Progenitor cell of endocrine pancreas (in vitro differentiated cells): ENCODE results near the gene EGR1. TPM values are rescaled to one million over a fixed set of nuclear protein-coding genes. Genes with fewer than 3 reads are reported as not detected.
"Not testable (repeated sequence)": the region's sequence is repeated elsewhere in the genome, so short reads cannot be mapped to it uniquely, and the experiment has no call there.

Experiments used
- DNase-seq: peaks from one replicate; pipeline ENCODE4 v3.0.0; 2021; ENCODE audit warnings: low spot score; ENCODE audit not compliant: unreplicated experiment
- H3K27ac Mint-ChIP-seq: 2 replicates; pipeline ENCODE4 v1.8.0; 2021; ENCODE audit warnings: mild to moderate bottlenecking, moderate library complexity, mixed read lengths
- H3K27me3 Mint-ChIP-seq: 2 replicates; pipeline ENCODE4 v1.8.0; 2021; ENCODE audit warnings: mixed read lengths
- H3K36me3 Mint-ChIP-seq: 2 replicates; pipeline ENCODE4 v1.8.0; 2022; ENCODE audit warnings: mixed read lengths; ENCODE audit not compliant: insufficient read depth
- H3K4me1 Mint-ChIP-seq: 2 replicates; pipeline ENCODE4 v1.8.0; 2021; ENCODE audit warnings: low read depth, mixed read lengths
- H3K4me3 Mint-ChIP-seq: 2 replicates; pipeline ENCODE4 v1.8.0; 2021; ENCODE audit warnings: low read depth, mild to moderate bottlenecking, moderate library complexity, mixed read lengths
- H3K9me3 Mint-ChIP-seq: 2 replicates; pipeline ENCODE4 v1.8.0; 2021; ENCODE audit warnings: low read depth, mixed read lengths
- CTCF ChIP-seq: fragments of 200-600 bp; sonication (generic); IDR thresholded peaks from one replicate; pipeline ENCODE4 v1.5.0; 2021; ENCODE audit warnings: antibody characterized with exemption, mild to moderate bottlenecking; ENCODE audit not compliant: unreplicated experiment
- total RNA-seq: library from RNA; stranded (reverse); gene quantifications from 2 replicates; pipeline ENCODE4 v1.2.1, GENCODE V29; 2021

The EGR1 gene
- total RNA-seq, 1 donor from 2014 or later = 56.2 TPM

DNA sequence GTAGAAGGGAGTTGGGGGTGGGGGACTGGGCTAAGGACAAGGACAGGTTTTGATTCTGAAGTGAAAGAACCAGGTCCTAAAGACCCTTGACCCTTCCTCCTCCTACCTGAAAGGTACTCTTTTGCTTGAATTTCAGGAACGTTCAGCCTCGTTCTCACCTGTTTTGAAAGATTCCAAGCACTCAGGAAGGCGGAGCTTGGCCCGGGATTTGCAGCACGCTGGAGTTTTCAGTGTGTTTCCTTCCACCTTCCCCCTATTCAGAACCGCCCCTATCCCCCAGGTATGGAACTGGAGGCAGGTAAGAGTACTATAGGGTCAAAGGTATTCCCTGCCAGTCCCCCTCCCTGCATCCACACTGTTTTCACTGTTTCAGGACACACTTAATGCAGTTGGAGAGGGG, 7.1 kb downstream of the EGR1 start:
- H3K27ac Mint-ChIP-seq = peak overlapping the region; percentile 37
- peaks cover 11% of the 10 kb centered on the region for H3K27me3 Mint-ChIP-seq
- no peak for DNase-seq
- peaks cover 10% of the 10 kb centered on the region for H3K36me3 Mint-ChIP-seq
- peaks cover 7% of the 10 kb centered on the region for H3K4me1 Mint-ChIP-seq
- no peaks in the 10 kb centered on the region for H3K9me3 Mint-ChIP-seq
- no peak for TF ChIP-seq CTCF
- no peak overlapping the region for H3K4me3 Mint-ChIP-seq

- not testable (repeated sequence) for H3K27ac Mint-ChIP-seq, H3K4me1 Mint-ChIP-seq, H3K4me3 Mint-ChIP-seq, H3K36me3 Mint-ChIP-seq, H3K9me3 Mint-ChIP-seq, H3K27me3 Mint-ChIP-seq, DNase-seq
Measured at GRCh38 chr5:138473151-138473550, 7.9 kb downstream of the EGR1 start.

GRCh38 chr5:138476918-138477317, 11.6 kb downstream of the EGR1 start:
- H3K9me3 Mint-ChIP-seq = no peaks in the 10 kb centered on the region
- H3K36me3 Mint-ChIP-seq = no peaks in the 10 kb centered on the region
- H3K4me3 Mint-ChIP-seq = no peak overlapping the region
- no peak for DNase-seq
- no peak for TF ChIP-seq CTCF
- no peak overlapping the region for H3K27ac Mint-ChIP-seq
- H3K4me1 Mint-ChIP-seq = peaks cover 5% of the 10 kb centered on the region
- no peaks in the 10 kb centered on the region for H3K27me3 Mint-ChIP-seq

DNA sequence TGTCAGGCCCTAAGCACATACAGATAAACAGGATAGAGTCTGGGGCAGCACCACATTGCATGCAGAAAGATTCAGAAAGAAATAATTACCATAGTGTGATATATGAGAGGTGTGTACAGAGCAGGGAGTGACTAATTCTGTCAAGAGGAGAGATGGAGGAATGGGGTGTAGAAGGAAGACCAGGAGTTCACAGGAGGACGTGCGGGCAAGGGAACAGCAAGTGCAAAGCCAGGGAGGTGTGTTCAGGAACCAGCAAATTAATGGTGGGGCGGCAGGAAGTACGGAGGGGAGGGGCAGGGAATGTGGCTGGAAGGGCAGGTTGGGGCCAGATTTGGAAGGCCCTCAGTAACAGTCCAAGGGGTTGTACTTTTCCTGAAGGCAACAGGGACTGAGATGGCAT, 17.4 kb downstream of the EGR1 start:
- no peaks in the 10 kb centered on the region for H3K36me3 Mint-ChIP-seq
- no peak for TF ChIP-seq CTCF
- no peak for DNase-seq
- H3K27me3 Mint-ChIP-seq = peaks cover 9% of the 10 kb centered on the region
- no peak overlapping the region for H3K4me3 Mint-ChIP-seq
- H3K9me3 Mint-ChIP-seq = no peaks in the 10 kb centered on the region
- H3K27ac Mint-ChIP-seq = peak overlapping the region; percentile 3
- no peaks in the 10 kb centered on the region for H3K4me1 Mint-ChIP-seq

GRCh38 chr5:138488481-138488945, 23.2 kb downstream of the EGR1 start:
- peaks cover 25% of the 10 kb centered on the region for H3K27me3 Mint-ChIP-seq
- no peak for DNase-seq
- TF ChIP-seq CTCF = no peak
- H3K27ac Mint-ChIP-seq = no peak overlapping the region
- H3K9me3 Mint-ChIP-seq = no peaks in the 10 kb centered on the region
- H3K4me3 Mint-ChIP-seq = no peak overlapping the region
- no peaks in the 10 kb centered on the region for H3K36me3 Mint-ChIP-seq
- H3K4me1 Mint-ChIP-seq = peaks cover 16% of the 10 kb centered on the region

DNA sequence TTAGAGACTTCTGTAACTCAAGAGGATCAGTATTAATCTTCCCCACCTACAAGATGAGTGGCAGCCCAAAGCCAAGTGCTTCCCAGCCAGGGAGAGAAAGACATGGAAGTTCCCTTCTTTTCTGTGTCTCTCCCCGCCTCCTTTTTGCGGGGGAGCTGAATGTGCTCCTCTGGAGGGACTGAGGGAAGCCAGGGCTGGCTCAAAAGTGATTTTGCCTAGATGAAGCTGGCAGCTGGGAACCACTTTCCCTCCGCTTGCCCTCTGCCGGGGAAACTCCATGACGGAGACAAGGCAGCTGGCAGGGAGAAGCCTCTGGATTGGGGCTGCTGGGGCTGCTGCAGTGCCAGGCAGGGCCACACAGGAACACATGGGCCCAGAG, 24.4 kb downstream of the EGR1 start:
- H3K27ac Mint-ChIP-seq = no peak overlapping the region
- peaks cover 23% of the 10 kb centered on the region for H3K27me3 Mint-ChIP-seq
- no peak overlapping the region for H3K4me3 Mint-ChIP-seq
- no peaks in the 10 kb centered on the region for H3K36me3 Mint-ChIP-seq
- no peaks in the 10 kb centered on the region for H3K9me3 Mint-ChIP-seq
- peaks cover 17% of the 10 kb centered on the region for H3K4me1 Mint-ChIP-seq
- TF ChIP-seq CTCF = no peak
- no peak for DNase-seq
